Right lung (tissue), 10 donors: ENCODE results near the gene SMARCAD1. TPM values are rescaled to one million over a fixed set of nuclear protein-coding genes. Genes with fewer than 3 reads are reported as not detected.

ENCODE experiments used
- DNase-seq, 2 donors: peaks; one replicate each; pipeline ENCODE4 v3.0.0-alpha.2; 2013
- long read RNA-seq, 8 donors: transcript quantifications; one replicate each; lab custom pipeline, GENCODE V29; 2026
- polyA plus RNA-seq, 5 donors: library from polyadenylated mRNA; unstranded; fragments of 120-200 nt; gene quantifications; one replicate each; pipeline versions ENCODE4 v1.2.1 to v1.2.3, GENCODE V29; 2013; ENCODE audit warnings: inconsistent platforms in 1 of 5, low replicate concordance in 1 of 5; ENCODE audit not compliant: insufficient read length in 5 of 5, insufficient read depth in 1 of 5

The SMARCAD1 gene
- polyA plus RNA-seq: 10 to 100 TPM; 41.9 to 72.0 (median 60.7) TPM
- long read RNA-seq, donor 1: 0 reads
- long read RNA-seq, donor 2, full-length matches to known transcripts: 1 of 1 reads
- long read RNA-seq, donor 2, partial matches to known transcripts: 0 of 1 reads
- long read RNA-seq, donor 2, other reads (novel, unspliced or antisense): 0 of 1 reads
- long read RNA-seq, donor 3: 0 reads
- long read RNA-seq, donor 4, partial matches to known transcripts: 14 of 14 reads
- long read RNA-seq, donor 4, other reads (novel, unspliced or antisense): 0 of 14 reads
- long read RNA-seq, donor 5: 0 reads
- long read RNA-seq, donor 6, full-length matches to known transcripts: 1 of 1 reads
- long read RNA-seq, donor 6, partial matches to known transcripts: 0 of 1 reads
- long read RNA-seq, donor 6, other reads (novel, unspliced or antisense): 0 of 1 reads
- long read RNA-seq, donor 7, full-length matches to known transcripts: 1 of 36 reads
- long read RNA-seq, donor 7, partial matches to known transcripts: 35 of 36 reads
- long read RNA-seq, donor 7, other reads (novel, unspliced or antisense): 0 of 36 reads
- long read RNA-seq, donor 8, full-length matches to known transcripts: 1 of 1 reads
- long read RNA-seq, donor 8, partial matches to known transcripts: 0 of 1 reads
- long read RNA-seq, donor 8, other reads (novel, unspliced or antisense): 0 of 1 reads

GRCh38 chr4:94207469-94208224 is at the start of gene SMARCAD1:
SMARCAD1 (plus strand) TSS chr4:94207865; CDS start chr4:94208395, 530 bp downstream.
- peak; percentile 95 to 97 for DNase-seq

GRCh38 chr4:94158883-94159282 is 48.8 kb upstream of the SMARCAD1 start:
- no peak for DNase-seq

DNA sequence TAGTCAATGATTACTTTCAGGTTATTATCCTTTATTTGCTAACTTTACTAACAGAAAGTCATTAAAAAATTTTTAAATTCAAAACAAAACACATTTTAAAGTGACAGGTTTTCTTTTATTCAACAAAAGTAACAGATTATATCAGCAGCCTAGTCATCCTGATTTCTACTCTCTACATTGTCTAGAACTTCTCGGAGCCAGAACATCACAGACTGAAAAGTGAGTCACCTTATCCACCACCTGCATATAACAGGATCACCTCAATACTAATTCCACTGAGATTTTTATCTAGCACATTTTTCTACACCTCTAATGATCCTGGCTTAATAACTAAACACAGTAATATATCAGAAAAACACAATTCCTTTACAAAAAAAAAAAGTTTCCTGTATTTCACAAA is 47.9 kb upstream of the SMARCAD1 start:
- no peak for DNase-seq

DNA sequence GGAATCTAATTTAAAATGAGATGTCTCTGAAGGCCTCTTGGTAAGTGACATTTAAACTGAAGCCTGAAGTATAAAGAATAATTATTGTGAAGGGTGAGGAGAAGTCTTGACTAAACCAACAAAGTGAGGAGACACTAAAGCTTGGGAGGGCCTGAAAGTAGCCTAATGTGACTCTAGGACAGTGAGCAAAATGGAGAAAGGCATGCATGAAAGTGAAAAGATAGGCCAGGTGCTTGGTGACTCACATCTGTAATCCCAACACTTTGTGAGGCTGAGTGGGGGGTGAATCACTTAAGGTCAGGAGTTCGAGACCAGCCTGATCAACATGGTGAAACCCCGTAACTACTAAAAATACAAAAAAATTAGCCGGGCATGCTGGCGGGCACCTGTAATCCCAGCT is 46.9 kb upstream of the SMARCAD1 start:
- no peak for DNase-seq

DNA sequence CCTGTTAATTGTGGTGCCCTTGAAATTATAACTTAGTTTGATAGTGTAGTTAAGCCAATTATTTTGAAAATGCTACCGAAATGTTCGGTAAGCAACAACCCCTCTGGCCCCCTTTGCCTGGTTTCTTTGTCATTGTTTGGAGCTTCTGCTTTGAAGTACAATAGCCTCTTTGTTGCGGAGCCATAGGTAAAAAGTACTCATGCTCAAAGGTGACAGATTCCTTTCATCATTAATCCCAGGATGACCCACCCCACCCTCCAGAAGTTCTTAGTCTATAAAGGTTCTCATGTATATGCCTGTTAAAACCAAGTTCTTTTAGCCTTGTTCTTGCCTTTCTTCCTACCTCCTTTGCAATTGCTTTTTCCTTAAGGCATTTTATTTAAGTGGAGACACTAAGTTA is 42.4 kb upstream of the SMARCAD1 start:
- no peak for DNase-seq

GRCh38 chr4:94168321-94168720 is 39.3 kb upstream of the SMARCAD1 start:
- DNase-seq: no peak

DNA sequence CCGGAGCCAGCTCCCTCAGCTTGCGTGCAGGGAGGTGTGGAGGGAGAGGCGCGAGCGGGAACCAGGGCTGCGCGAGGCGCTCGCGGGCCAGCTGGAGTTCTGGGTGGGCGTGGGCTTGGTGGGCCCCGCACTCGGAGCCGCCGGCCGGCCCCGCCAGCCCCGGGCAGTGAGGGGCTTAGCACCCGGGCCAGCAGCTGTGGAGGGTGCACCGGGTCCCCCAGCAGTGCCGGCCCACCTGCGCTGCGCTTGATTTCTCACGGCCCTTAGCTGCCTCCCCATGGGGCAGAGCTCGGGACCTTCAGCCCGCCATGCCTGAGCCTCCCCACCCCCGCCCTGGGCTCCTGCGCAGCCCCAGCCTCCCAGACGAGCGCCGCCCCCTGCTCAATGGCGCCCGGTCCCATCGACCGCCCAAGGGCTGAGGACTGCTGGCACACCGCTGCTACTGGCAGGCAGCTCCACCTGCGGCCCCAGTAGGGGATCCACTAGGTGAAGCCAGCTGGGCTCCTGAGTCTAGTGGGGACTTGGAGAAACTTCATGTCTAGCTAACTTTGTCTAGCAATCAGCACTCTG is 37.8 kb upstream of the SMARCAD1 start:
- DNase-seq: no peak

GRCh38 chr4:94171616-94172015 is 36.0 kb upstream of the SMARCAD1 start:
- DNase-seq: no peak

DNA sequence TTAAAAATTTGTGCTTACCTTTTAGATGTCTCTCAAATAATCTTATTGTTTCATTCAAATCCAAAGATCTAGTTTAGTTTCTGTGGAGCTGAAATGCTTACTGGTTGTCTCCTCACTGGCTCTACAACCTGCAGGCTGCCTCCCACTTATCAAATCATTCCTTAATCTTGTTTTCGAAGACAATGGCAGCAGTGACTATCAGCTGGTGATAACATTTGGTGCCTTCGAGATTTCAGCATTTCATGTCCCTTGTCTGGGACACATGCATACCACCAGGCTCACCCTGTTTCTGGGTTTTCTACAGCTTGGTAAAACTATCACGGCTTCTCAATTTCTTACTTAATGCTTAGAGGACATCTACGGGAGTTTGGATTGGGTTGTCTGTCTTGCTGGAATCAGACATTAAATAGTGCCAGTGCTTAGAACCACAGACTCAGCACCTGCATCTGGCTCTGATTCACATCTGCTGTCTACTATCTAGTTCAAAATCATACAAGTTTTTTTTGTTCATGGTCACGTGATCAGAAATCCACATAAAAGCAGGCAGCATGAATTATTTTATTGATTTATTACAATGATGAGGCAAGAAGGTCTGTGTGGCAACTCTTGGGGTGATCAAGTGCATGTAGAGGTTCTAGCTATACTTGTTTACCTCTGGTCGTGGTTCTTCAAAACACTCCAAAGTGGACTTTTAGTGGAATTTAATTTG is 32.0 kb upstream of the SMARCAD1 start:
- no peak for DNase-seq

DNA sequence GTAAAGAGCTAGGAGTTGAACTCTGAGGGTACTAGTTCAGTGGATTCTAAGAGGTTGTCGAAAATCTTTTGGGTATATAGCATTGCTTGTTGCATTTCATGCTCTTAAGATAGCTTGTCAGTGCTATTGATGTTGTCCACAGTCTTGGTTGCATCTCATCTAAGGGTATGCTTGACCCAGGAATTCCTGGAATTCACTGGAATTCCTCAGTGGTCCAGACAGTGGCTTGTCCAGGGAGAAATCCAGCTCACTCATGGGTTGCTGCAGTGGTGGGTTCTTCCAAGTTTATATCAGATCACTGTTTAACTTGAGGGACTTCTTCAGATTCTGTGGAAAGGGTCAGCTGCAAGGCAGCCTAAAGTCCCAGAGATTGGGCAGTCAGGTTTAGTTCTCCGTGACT is 29.8 kb upstream of the SMARCAD1 start:
- DNase-seq: no peak

GRCh38 chr4:94181815-94182214 is 25.9 kb upstream of the SMARCAD1 start:
- no peak for DNase-seq

- no peak for DNase-seq
These were observed 4.9 kb upstream of the SMARCAD1 start for GRCh38 chr4:94202769-94203168.

GRCh38 chr4:94208266-94208665 is 601 bp downstream of the SMARCAD1 start:
- DNase-seq: no peak

GRCh38 chr4:94208918-94209317 is 1.3 kb downstream of the SMARCAD1 start:
- no peak for DNase-seq

DNA sequence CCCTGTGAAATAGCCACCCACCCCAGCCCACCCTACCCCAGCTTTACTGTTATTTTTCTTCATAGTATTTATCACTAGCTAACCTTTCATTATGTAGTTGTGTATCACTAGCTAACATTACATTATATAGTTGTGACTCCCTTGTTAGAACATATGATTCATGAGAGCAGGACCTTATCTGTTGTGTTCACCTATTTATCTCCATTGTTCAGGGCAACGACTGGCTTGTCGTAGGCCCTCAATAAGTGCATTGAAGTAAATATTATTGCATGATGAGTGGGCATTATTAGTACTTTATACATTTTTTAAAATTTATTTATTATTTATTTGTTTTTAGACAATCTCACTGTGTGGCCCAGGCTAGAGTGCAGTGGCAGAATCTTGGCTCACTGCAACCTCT is 4.2 kb downstream of the SMARCAD1 start:
- DNase-seq: no peak

- DNase-seq: no peak
These were observed 7.1 kb downstream of the SMARCAD1 start for GRCh38 chr4:94214703-94215319.

GRCh38 chr4:94216394-94216793 is 8.7 kb downstream of the SMARCAD1 start:
- DNase-seq: no peak

DNA sequence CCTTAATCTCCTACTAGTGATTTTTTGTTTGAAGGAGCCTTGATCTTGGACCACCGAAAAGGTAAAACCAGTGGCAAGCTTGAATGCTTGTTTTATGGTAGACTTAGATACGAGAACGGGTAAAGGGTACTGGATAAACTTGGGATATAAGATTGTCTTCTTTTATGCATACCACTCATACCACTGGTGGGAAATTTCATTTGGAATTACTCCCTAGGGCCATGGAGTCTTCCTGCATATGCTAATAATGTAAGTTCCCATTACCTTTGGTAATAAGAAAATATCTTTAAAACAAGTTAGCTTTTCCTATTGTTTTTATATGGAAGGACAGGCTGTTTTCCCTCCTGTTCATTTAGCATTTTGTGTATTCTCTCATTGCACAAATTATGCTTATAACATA is 11.7 kb downstream of the SMARCAD1 start:
- DNase-seq: no peak

- no peak for DNase-seq
These were observed 14.3 kb downstream of the SMARCAD1 start for GRCh38 chr4:94221916-94222315.

- no peak for DNase-seq
These were observed 17.8 kb downstream of the SMARCAD1 start for GRCh38 chr4:94225449-94225848.

DNA sequence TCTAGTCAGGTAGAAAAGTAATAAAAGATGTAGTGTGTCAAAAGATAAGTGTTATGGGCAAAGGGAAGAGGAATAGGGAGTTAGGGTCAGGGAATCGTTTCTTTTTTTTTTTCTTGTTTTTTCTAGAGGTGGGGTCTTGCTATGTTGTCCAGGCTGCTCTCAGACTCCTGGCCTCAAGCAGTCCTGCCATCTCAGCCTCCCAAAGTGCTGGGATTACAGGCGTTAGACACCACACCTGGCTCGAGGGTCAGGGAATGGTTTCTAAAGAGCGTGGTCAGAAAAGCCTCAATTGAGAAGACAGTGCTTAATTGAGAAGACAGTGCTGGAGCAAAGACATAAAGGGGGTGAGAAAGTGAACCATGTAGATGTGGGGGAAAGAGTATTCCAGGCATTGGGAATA is 19.1 kb downstream of the SMARCAD1 start:
- no peak for DNase-seq
